T-helper 17 cell (primary cell): Measurements from ENCODE around the gene XYLT2. TPM values are rescaled to one million over a fixed set of nuclear protein-coding genes. Genes with fewer than 3 reads are reported as not detected.
"Not testable (repeated sequence)": the region's sequence is repeated elsewhere in the genome, so short reads cannot be mapped to it uniquely, and the experiment has no call there.

Experiments used
- ATAC-seq: fragments of 150-1000 bp; cut with Tn5 transposase; 2 replicates; pipeline ENCODE4 v1.10.0; 2021; ENCODE audit warnings: mild to moderate bottlenecking, moderate library complexity
- DNase-seq, 3 donors: peaks; one replicate each; pipeline versions ENCODE4 v3.0.0 to v3.0.0-alpha.2; 2020 to 2021
- H3K9me3 ChIP-seq: one replicate; pipeline ENCODE4 v1.7.0; 2013; ENCODE audit warnings: low read length, mild to moderate bottlenecking; ENCODE audit not compliant: control insufficient read depth, poor library complexity, severe bottlenecking
- H3K27ac Mint-ChIP-seq: one replicate; pipeline ENCODE4 v1.8.0; 2022; ENCODE audit warnings: mild to moderate bottlenecking, moderate library complexity, mixed read lengths
- H3K27me3 Mint-ChIP-seq: one replicate; pipeline ENCODE4 v1.8.0; 2022; ENCODE audit warnings: mixed read lengths
- H3K36me3 Mint-ChIP-seq: one replicate; pipeline ENCODE4 v1.8.0; 2022; ENCODE audit warnings: low read depth, mixed read lengths
- H3K4me1 Mint-ChIP-seq: one replicate; pipeline ENCODE4 v1.8.0; 2022; ENCODE audit warnings: mild to moderate bottlenecking, mixed read lengths
- H3K4me3 Mint-ChIP-seq: one replicate; pipeline ENCODE4 v1.8.0; 2022; ENCODE audit warnings: mild to moderate bottlenecking, moderate library complexity, mixed read lengths
- total RNA-seq, 4 donors: library from RNA in 2 of 4; stranded (reverse) in 2 of 4; gene quantifications; one replicate each; pipeline ENCODE4 v1.2.3 and lab custom pipeline; 2022 to 2026

XYLT2 gene
- total RNA-seq, 2 donors from 2014 or later = 19.2 to 20.4 TPM

DNA sequence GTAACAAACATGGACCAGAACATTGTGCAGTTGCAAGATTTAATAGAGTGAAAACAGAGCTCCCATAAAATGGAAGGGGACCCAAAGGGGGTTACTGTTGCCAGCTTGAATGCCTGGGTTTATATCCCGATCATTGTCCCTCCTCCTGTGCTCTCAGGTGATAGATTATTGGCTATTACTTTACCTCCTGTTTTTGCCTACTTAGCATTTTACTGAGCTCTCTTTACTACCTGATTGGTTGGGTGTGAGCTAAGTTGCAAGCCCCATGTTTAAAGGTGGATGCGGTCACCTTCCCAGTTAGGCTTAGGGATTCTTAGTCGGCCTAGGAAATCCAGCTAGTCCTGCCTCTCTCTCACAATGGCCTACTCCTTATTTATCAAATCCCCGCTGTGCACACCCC, 59.4 kb downstream of the XYLT2 start:
- H3K4me3 Mint-ChIP-seq, H3K9me3 ChIP-seq, H3K36me3 Mint-ChIP-seq, DNase-seq, ATAC-seq, H3K27ac Mint-ChIP-seq, H3K4me1 Mint-ChIP-seq: not testable (repeated sequence)
- H3K27me3 Mint-ChIP-seq = peaks cover 31% of the 10 kb centered on the region

DNA sequence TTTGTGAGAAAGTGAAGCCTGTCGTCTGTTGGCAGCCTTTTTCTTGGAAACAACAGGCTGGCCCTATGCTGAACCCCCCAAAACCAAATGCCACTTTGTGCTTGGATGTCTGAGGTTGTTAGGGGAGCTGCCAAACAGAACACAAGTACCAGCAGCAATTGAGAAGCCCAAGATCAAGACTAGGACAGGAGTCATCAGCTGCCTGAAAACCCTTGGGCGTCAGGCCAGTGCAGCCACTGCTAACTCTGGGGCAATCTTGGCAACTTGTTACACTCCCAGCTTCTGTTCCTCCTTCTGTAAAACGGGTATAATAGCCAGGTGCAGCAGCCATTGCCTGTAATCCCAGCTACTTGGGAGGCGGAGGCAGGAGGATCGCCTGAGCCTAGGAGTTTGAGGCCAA, 60.7 kb downstream of the XYLT2 start:
- H3K27ac Mint-ChIP-seq = no peak overlapping the region
- DNase-seq = no peak
- no peak overlapping the region for H3K4me3 Mint-ChIP-seq
- ATAC-seq = no peak
- peaks cover 2% of the 10 kb centered on the region for H3K4me1 Mint-ChIP-seq
- peaks cover 5% of the 10 kb centered on the region for H3K36me3 Mint-ChIP-seq
- peaks cover 31% of the 10 kb centered on the region for H3K27me3 Mint-ChIP-seq
- no peaks in the 10 kb centered on the region for H3K9me3 ChIP-seq

DNA sequence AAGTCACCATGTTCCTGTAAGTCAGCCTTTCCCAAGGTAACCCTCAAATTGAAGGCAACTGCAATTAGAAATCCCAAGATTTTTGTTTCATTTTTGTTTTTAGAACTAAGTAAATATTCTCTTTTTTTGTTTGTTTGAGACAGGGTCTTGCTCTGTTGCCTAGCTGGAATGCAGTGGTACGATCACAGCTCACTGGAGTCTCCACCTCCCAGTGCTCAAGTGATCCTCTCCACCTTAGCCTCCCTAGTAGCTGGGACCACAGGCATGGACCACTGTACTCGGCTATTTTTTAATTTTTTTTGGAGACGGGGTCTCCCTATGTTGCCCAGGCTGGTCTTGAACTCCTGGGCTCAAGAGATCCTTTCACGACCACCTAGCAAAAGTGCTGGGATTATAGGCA, 62.0 kb downstream of the XYLT2 start:
- Mint-ChIP-seq H3K27ac (no peak overlapping the region), H3K36me3 (peaks cover 5% of the 10 kb centered on the region), H3K27me3 (peaks cover 31% of the 10 kb centered on the region), H3K4me1 (peaks cover 2% of the 10 kb centered on the region), H3K4me3 (no peak overlapping the region)
- no peaks in the 10 kb centered on the region for H3K9me3 ChIP-seq
- ATAC-seq (no peak), DNase-seq (no peak)

Other genes starting within 250 kb of the XYLT2 start
- gene SAMD14, start 216.0 kb upstream of the XYLT2 start, total RNA-seq = 1 to 10 TPM; 1.7 to 5.8 TPM
- gene PPP1R9B, start 195.4 kb upstream of the XYLT2 start, total RNA-seq = 100 to 1,000 TPM in 1 of 2 donors, 10 to 100 TPM in 1; 82.9 to 111 TPM
- gene SGCA, start 180.1 kb upstream of the XYLT2 start, total RNA-seq = not detected
- gene COL1A1, start 144.5 kb upstream of the XYLT2 start, total RNA-seq = 10 to 100 TPM; 15.4 to 16.6 TPM
- gene TMEM92, start 71.7 kb upstream of the XYLT2 start, total RNA-seq = not detected
- 10 to 100 TPM; 29.4 to 37.0 TPM for gene MRPL27, start 27.1 kb downstream of the XYLT2 start, total RNA-seq
- 1 to 10 TPM in 1 of 2 donors, under 1 TPM in 1; 0.55 to 1.3 TPM for gene EME1, start 27.1 kb downstream of the XYLT2 start, total RNA-seq
- gene LRRC59, start 51.4 kb downstream of the XYLT2 start, total RNA-seq = 10 to 100 TPM; 45.2 to 51.9 TPM
- 10 to 100 TPM; 16.4 to 21.8 TPM for gene ACSF2, start 80.1 kb downstream of the XYLT2 start, total RNA-seq
- not detected for gene CHAD, start 122.8 kb downstream of the XYLT2 start, total RNA-seq
- 10 to 100 TPM; 49.2 to 59.6 TPM for gene RSAD1, start 132.7 kb downstream of the XYLT2 start, total RNA-seq
- gene MYCBPAP, start 162.3 kb downstream of the XYLT2 start, total RNA-seq = 1 to 10 TPM; 1.2 to 1.3 TPM
- not detected for gene EPN3, start 186.6 kb downstream of the XYLT2 start, total RNA-seq
- gene SPATA20, start 201.0 kb downstream of the XYLT2 start, total RNA-seq = 10 to 100 TPM; 11.3 to 16.4 TPM
- under 1 TPM; 0.05 to 0.18 TPM for gene CACNA1G, start 214.6 kb downstream of the XYLT2 start, total RNA-seq